A549 treated with CpdA at 1 μM for 4 hours (cell line): ENCODE measurements around the gene KIR2DL1. TPM values are rescaled to one million over a fixed set of nuclear protein-coding genes. Genes with fewer than 3 reads are reported as not detected.

Source experiments
- total RNA-seq: library from RNA; stranded (reverse); fragments of 200-300 nt; extraction: Qiagen RNA extraction; gene quantifications from 5 replicates; pipeline ENCODE4 v1.2.3, GENCODE V29; 2022; ENCODE audit warnings: low read depth

The KIR2DL1 gene
- total RNA-seq, result not detected in 5 replicates

GRCh38 chr19:54769646-54770045, at the start of gene KIR2DL1:
TSS of gene KIR2DL1 (plus strand) at chr19:54769793. CDS start at chr19:54769851, 58 bp downstream.

DNA sequence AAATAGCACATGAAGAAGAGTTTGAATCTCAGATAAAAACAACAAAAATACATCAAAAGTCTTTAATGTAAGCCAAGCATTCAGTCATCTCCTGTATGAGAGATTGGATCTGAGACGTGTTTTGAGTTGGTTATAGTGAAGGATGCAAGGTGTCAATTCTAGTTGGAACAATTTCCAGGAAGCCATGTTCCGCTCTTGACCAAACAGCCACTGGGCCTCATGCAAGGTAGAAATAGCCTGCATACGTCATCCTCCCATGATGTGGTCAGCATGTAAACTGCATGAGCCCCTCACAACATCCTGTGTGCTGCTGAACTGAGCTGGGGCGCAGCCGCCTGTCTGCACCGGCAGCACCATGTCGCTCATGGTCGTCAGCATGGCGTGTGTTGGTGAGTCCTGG, 45.5 kb upstream of the KIR2DL1 start, which contains the start of gene KIR3DL3:
TSS of gene KIR3DL3 (plus strand) at position 301 of the 400 bp plus-strand sequence. CDS start at position 356, 55 bp downstream.

DNA sequence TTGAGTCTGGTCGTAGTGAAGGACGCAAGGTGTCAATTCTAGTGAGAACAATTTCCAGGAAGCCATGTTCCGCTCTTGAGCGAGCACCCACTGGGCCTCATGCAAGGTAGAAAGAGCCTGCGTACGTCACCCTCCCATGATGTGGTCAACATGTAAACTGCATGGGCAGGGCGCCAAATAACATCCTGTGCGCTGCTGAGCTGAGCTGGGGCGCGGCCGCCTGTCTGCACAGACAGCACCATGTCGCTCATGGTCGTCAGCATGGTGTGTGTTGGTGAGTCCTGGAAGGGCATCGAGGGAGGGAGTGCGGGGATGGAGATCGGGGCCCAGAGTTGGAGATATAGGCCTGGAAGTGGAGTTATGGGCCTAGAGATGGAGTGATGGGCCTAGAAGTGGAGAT, 31.3 kb upstream of the KIR2DL1 start, which contains the start of gene KIR2DL3:
TSS of gene KIR2DL3 (plus strand) at position 208 of the 400 bp plus-strand sequence. CDS start at position 241, 33 bp downstream.

DNA sequence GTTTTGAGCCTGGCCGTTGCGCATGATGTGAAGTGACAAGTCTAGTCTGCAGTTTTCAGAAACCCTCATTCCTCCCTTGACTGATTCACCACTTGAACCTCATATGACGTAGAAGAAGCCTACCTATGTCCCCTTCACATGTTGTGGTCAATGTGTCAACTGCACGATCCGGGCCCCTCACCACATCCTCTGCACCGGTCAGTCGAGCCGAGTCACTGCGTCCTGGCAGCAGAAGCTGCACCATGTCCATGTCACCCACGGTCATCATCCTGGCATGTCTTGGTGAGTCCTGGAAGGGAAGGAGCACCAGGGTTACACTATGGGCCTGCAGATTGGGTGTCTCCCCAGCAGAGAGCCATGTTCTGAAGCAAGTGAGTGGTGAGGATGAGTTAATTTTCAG, 33.8 kb downstream of the KIR2DL1 start, which contains the start of gene KIR2DL4:
TSS of gene KIR2DL4 (plus strand) at position 201 of the 400 bp plus-strand sequence. CDS start at position 243, 42 bp downstream.

GRCh38 chr19:54816251-54816650, 46.7 kb downstream of the KIR2DL1 start, which contains the start of gene KIR3DL1:
TSS of gene KIR3DL1 (plus strand) at chr19:54816468.

GRCh38 chr19:54832496-54832895, 62.9 kb downstream of the KIR2DL1 start, which contains the start of gene KIR2DS4:
TSS of gene KIR2DS4 (plus strand) at chr19:54832676.

Other genes with a start within 250 kb of the KIR2DL1 start
- not detected in 5 replicates for gene LILRA2, start 196.0 kb upstream of the KIR2DL1 start, total RNA-seq
- gene LILRA1, start 176.2 kb upstream of the KIR2DL1 start, total RNA-seq, result not detected in 5 replicates
- 0.02 TPM in 1 of 5 replicates, not detected in the others for gene LILRB1, start 139.3 kb upstream of the KIR2DL1 start, total RNA-seq
- 0.07 TPM in 1 of 5 replicates, not detected in the others for gene LILRB4, start 106.8 kb upstream of the KIR2DL1 start, total RNA-seq
- not detected in 5 replicates for gene KIR3DL3, start 45.4 kb upstream of the KIR2DL1 start, total RNA-seq
- gene KIR2DL3, start 31.3 kb upstream of the KIR2DL1 start, total RNA-seq, result not detected in 5 replicates
- gene KIR2DL4, start 33.8 kb downstream of the KIR2DL1 start, total RNA-seq, result not detected in 5 replicates
- not detected in 5 replicates for gene KIR3DL1, start 46.7 kb downstream of the KIR2DL1 start, total RNA-seq
- gene KIR2DS4, start 62.9 kb downstream of the KIR2DL1 start, total RNA-seq, result not detected in 5 replicates
- not detected in 5 replicates for gene KIR3DL2, start 80.7 kb downstream of the KIR2DL1 start, total RNA-seq
- gene FCAR, start 104.4 kb downstream of the KIR2DL1 start, total RNA-seq, result not detected in 5 replicates
- not detected in 5 replicates for gene NCR1, start 136.4 kb downstream of the KIR2DL1 start, total RNA-seq
- gene NLRP7, start 177.7 kb downstream of the KIR2DL1 start, total RNA-seq, result not detected in 5 replicates
- 25.2 to 28.8 TPM (median 27.0 TPM) in 5 replicates for gene NLRP2, start 196.6 kb downstream of the KIR2DL1 start, total RNA-seq